Epidermal melanocyte (primary cell): Measurements from ENCODE around the gene TM2D1.
"Not testable (repeated sequence)": the region's sequence is repeated elsewhere in the genome, so short reads cannot be mapped to it uniquely, and the experiment has no call there.

ENCODE experiments used
- DNase-seq: peaks from one replicate; pipeline ENCODE4 v3.0.0; 2011; ENCODE audit warnings: low spot score; ENCODE audit not compliant: insufficient read length

TM2D1 gene

GRCh38 chr1:61718996-61719663, 5.8 kb downstream of the TM2D1 start:
- not testable (repeated sequence) for DNase-seq

GRCh38 chr1:61711969-61712368, 13.0 kb downstream of the TM2D1 start:
- DNase-seq = no peak

- not testable (repeated sequence) for DNase-seq
Observed at GRCh38 chr1:61711257-61711656, 13.7 kb downstream of the TM2D1 start.

GRCh38 chr1:61709908-61710289, 15.0 kb downstream of the TM2D1 start:
- DNase-seq = no peak

GRCh38 chr1:61708953-61709907, 15.7 kb downstream of the TM2D1 start:
- no peak for DNase-seq

- DNase-seq = no peak
Observed at GRCh38 chr1:61699911-61700851, 24.8 kb downstream of the TM2D1 start.

- DNase-seq = no peak
Observed at GRCh38 chr1:61692155-61692800, 32.7 kb downstream of the TM2D1 start.

GRCh38 chr1:61687901-61688300, 37.0 kb downstream of the TM2D1 start:
- no peak for DNase-seq

GRCh38 chr1:61682891-61683290, 42.0 kb downstream of the TM2D1 start:
- no peak for DNase-seq

GRCh38 chr1:61680500-61680899, 44.4 kb downstream of the TM2D1 start:
- no peak for DNase-seq

- not testable (repeated sequence) for DNase-seq
Observed at GRCh38 chr1:61676881-61677280, 48.1 kb downstream of the TM2D1 start.

- no peak for DNase-seq
Observed at GRCh38 chr1:61674221-61674620, 50.7 kb downstream of the TM2D1 start.

GRCh38 chr1:61672376-61672775, 52.6 kb downstream of the TM2D1 start:
- no peak for DNase-seq

- no peak for DNase-seq
Observed at GRCh38 chr1:61670445-61670844, 54.5 kb downstream of the TM2D1 start.

GRCh38 chr1:61670016-61670415, 54.9 kb downstream of the TM2D1 start:
- DNase-seq = no peak

GRCh38 chr1:61659061-61659460, 65.9 kb downstream of the TM2D1 start:
- DNase-seq = no peak

GRCh38 chr1:61655453-61655852, 69.5 kb downstream of the TM2D1 start:
- no peak for DNase-seq

- DNase-seq = no peak
Observed at GRCh38 chr1:61654067-61654466, 70.9 kb downstream of the TM2D1 start.

GRCh38 chr1:61648983-61649742, 75.8 kb downstream of the TM2D1 start:
- DNase-seq = no peak

GRCh38 chr1:61647142-61647541, 77.8 kb downstream of the TM2D1 start:
- DNase-seq = no peak
